Liver (tissue), 3 donors: ENCODE measurements around the gene EMSY.

ENCODE experiments used
- FOXA2 ChIP-seq: IDR thresholded peaks from 2 replicates; pipeline ENCODE4 v1.6.1; 2016; ENCODE audit warnings: antibody characterized with exemption
- GABPA ChIP-seq, 2 donors: IDR thresholded peaks in 1 of 2; conservative IDR thresholded peaks in 1 of 2; 2 replicates each; pipeline ENCODE4 v1.6.1; 2016; ENCODE audit warnings: antibody characterized with exemption in 2 of 2, mild to moderate bottlenecking in 1 of 2, moderate library complexity in 1 of 2
- HNF4G ChIP-seq: IDR thresholded peaks from 2 replicates; pipeline ENCODE4 v1.6.1; 2016; ENCODE audit warnings: antibody characterized with exemption
- NR2F2 ChIP-seq: IDR thresholded peaks from 2 replicates; pipeline ENCODE4 v1.6.1; 2016; ENCODE audit warnings: antibody characterized with exemption
- RAD21 ChIP-seq, 2 donors: IDR thresholded peaks; 2 replicates each; pipeline ENCODE4 v1.6.1; 2016; ENCODE audit warnings: antibody characterized with exemption in 2 of 2, mild to moderate bottlenecking in 2 of 2
- RXRA ChIP-seq, 2 donors: IDR thresholded peaks; 2 replicates each; pipeline ENCODE4 v1.6.1; 2017 to 2018; ENCODE audit warnings: antibody characterized with exemption in 2 of 2, mild to moderate bottlenecking in 1 of 2
- SP1 ChIP-seq: IDR thresholded peaks from 2 replicates; pipeline ENCODE4 v1.6.1; 2018; ENCODE audit warnings: antibody characterized with exemption, mild to moderate bottlenecking
- TAF1 ChIP-seq: conservative IDR thresholded peaks from 2 replicates; pipeline ENCODE4 v1.6.1; 2016; ENCODE audit warnings: antibody characterized with exemption, mild to moderate bottlenecking
- YY1 ChIP-seq: IDR thresholded peaks from 2 replicates; pipeline ENCODE4 v1.6.1; 2016; ENCODE audit warnings: antibody characterized with exemption, mild to moderate bottlenecking
- TF ChIP-seq, protein P1 (sequence below): fragments of 150-350 bp; IDR thresholded peaks from 2 replicates; pipeline ENCODE4 v1.5.1; 2017; ENCODE audit warnings: improper control_type of control experiment, low read depth, low read length; ENCODE audit not compliant: missing input control
- TF ChIP-seq, protein P2 (sequence below): IDR thresholded peaks from 2 replicates; pipeline ENCODE4 v1.6.1; 2016; ENCODE audit warnings: antibody characterized with exemption
- TF ChIP-seq, protein P3 (sequence below): IDR thresholded peaks from 2 replicates; pipeline ENCODE4 v1.6.1; 2016; ENCODE audit warnings: antibody characterized with exemption
- TF ChIP-seq, protein P4 (sequence below): IDR thresholded peaks from 2 replicates; pipeline ENCODE4 v1.6.1; 2016; ENCODE audit warnings: antibody characterized with exemption, mild to moderate bottlenecking
- donor health status: healthy.
- donor health status: healthy.

DNA sequence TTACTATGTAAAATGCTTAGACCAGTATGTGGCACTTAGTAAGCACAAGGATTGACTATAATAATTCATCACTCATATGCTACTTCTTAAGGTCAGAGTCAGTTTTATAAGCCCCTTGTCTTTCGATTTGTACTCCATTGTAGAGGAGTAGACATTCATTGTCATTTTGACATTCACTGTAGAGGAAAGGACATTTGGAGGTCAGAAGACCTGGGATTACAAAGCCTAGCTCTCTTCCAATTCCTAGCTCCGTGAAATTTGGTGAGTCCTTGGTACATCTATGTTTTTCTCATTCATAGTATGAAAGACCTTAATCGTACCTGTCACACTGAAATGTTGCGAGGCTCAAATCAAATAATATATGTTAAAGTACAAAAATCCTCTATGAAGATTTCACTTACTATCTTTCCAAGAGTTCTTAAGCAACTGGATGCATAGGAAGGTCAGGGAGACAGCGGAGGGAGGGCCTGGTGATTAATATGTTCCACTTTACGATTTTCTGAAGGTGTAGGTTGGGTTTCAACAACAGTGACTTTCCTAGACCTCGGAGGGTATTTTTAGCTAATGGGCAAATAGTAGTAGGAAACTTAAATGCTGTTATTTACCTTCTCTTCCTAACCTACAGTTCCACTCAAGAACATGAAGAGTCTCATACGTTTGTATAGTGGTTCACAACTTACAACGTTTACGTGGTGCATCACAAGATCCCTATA is 1.4 kb upstream of the EMSY start:
- TF ChIP-seq TAF1 = no peak
- TF ChIP-seq, protein P1, sequence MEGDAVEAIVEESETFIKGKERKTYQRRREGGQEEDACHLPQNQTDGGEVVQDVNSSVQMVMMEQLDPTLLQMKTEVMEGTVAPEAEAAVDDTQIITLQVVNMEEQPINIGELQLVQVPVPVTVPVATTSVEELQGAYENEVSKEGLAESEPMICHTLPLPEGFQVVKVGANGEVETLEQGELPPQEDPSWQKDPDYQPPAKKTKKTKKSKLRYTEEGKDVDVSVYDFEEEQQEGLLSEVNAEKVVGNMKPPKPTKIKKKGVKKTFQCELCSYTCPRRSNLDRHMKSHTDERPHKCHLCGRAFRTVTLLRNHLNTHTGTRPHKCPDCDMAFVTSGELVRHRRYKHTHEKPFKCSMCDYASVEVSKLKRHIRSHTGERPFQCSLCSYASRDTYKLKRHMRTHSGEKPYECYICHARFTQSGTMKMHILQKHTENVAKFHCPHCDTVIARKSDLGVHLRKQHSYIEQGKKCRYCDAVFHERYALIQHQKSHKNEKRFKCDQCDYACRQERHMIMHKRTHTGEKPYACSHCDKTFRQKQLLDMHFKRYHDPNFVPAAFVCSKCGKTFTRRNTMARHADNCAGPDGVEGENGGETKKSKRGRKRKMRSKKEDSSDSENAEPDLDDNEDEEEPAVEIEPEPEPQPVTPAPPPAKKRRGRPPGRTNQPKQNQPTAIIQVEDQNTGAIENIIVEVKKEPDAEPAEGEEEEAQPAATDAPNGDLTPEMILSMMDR = no peak
- TF ChIP-seq FOXA2 = no peak
- TF ChIP-seq, protein P2, sequence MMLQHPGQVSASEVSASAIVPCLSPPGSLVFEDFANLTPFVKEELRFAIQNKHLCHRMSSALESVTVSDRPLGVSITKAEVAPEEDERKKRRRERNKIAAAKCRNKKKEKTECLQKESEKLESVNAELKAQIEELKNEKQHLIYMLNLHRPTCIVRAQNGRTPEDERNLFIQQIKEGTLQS = no peak
- no peak for TF ChIP-seq RXRA (IDR thresholded peaks at IDR 0.05)
- TF ChIP-seq YY1 = no peak
- no peak for TF ChIP-seq SP1
- no peak for TF ChIP-seq RAD21 (IDR thresholded peaks at IDR 0.05)
- TF ChIP-seq GABPA (IDR thresholded peaks at IDR 0.05 in 1 of 2, conservative IDR thresholded peaks at IDR 0.05 in 1 of 2) = no peak
- TF ChIP-seq, protein P3, sequence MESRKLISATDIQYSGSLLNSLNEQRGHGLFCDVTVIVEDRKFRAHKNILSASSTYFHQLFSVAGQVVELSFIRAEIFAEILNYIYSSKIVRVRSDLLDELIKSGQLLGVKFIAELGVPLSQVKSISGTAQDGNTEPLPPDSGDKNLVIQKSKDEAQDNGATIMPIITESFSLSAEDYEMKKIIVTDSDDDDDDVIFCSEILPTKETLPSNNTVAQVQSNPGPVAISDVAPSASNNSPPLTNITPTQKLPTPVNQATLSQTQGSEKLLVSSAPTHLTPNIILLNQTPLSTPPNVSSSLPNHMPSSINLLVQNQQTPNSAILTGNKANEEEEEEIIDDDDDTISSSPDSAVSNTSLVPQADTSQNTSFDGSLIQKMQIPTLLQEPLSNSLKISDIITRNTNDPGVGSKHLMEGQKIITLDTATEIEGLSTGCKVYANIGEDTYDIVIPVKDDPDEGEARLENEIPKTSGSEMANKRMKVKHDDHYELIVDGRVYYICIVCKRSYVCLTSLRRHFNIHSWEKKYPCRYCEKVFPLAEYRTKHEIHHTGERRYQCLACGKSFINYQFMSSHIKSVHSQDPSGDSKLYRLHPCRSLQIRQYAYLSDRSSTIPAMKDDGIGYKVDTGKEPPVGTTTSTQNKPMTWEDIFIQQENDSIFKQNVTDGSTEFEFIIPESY = no peak
- TF ChIP-seq NR2F2 = no peak
- TF ChIP-seq HNF4G = no peak
- TF ChIP-seq, protein P4, sequence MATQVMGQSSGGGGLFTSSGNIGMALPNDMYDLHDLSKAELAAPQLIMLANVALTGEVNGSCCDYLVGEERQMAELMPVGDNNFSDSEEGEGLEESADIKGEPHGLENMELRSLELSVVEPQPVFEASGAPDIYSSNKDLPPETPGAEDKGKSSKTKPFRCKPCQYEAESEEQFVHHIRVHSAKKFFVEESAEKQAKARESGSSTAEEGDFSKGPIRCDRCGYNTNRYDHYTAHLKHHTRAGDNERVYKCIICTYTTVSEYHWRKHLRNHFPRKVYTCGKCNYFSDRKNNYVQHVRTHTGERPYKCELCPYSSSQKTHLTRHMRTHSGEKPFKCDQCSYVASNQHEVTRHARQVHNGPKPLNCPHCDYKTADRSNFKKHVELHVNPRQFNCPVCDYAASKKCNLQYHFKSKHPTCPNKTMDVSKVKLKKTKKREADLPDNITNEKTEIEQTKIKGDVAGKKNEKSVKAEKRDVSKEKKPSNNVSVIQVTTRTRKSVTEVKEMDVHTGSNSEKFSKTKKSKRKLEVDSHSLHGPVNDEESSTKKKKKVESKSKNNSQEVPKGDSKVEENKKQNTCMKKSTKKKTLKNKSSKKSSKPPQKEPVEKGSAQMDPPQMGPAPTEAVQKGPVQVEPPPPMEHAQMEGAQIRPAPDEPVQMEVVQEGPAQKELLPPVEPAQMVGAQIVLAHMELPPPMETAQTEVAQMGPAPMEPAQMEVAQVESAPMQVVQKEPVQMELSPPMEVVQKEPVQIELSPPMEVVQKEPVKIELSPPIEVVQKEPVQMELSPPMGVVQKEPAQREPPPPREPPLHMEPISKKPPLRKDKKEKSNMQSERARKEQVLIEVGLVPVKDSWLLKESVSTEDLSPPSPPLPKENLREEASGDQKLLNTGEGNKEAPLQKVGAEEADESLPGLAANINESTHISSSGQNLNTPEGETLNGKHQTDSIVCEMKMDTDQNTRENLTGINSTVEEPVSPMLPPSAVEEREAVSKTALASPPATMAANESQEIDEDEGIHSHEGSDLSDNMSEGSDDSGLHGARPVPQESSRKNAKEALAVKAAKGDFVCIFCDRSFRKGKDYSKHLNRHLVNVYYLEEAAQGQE = no peak
